ENCODE data around the gene MIPOL1. TPM values are rescaled to one million over a fixed set of nuclear protein-coding genes. Genes with fewer than 3 reads are reported as not detected.
"Not testable (repeated sequence)": the region's sequence is repeated elsewhere in the genome, so short reads cannot be mapped to it uniquely, and the experiment has no call there.

Gene MIPOL1
- total and polyA plus RNA-seq, 4 donors = 0.51 to 6.6 (median 1.9) TPM

DNA sequence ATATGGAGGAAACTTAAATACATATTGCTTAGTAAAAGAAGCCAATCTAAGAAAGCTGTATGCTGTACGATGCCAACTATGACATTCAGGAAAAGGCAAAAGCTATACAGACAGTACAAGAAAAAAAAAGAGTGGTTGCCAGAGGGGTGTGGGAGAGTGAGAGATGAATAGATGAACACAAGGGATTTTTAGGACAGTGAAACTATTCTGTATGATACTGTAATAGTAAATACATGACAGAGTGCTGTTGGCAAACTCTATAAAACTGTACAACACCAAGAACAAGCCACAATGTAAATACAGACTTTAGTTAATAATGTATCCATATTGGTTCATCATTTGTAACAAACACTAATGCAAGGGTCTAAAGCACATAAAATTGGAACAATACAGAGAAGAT is 10.9 kb upstream of the MIPOL1 start:
- no peak for TF ChIP-seq YY1 (IDR thresholded peaks at IDR 0.05)
- DNase-seq (ENCODE audit: low spot score) = no peak
- Histone ChIP-seq H3K9ac (ENCODE audit: low read depth in 1 of 2, low read length in 2 of 2) (no peak overlapping the region), H3K9me3 (ENCODE audit: control insufficient read depth in 4 of 4, low read length in 3 of 4) (no peaks in the 10 kb centered on the region), H3K4me1 (ENCODE audit: control insufficient read depth in 4 of 4, insufficient read depth in 4 of 4, low read length in 3 of 4) (no peaks in the 10 kb centered on the region), H3K27ac (ENCODE audit: low read depth in 1 of 2, low read length in 2 of 2) (no peak overlapping the region), H3K4me3 (ENCODE audit: low read depth in 1 of 3, low read length in 3 of 3) (no peak overlapping the region), H3K36me3 (ENCODE audit: control insufficient read depth in 4 of 4, insufficient read depth in 3 of 4, low read depth in 1 of 4, low read length in 3 of 4) (no peaks in the 10 kb centered on the region), H3K27me3 (ENCODE audit: control insufficient read depth in 4 of 4, insufficient read depth in 4 of 4, low read length in 3 of 4) (no peaks in the 10 kb centered on the region)
- 91% methylated on average over 1 of the region's 1 CpG for WGBS

- H3K36me3 ChIP-seq (ENCODE audit: control insufficient read depth in 4 of 4, insufficient read depth in 3 of 4, low read depth in 1 of 4, low read length in 3 of 4) = no peaks in the 10 kb centered on the region
- 64% methylated on average over 3 of the region's 3 CpGs for WGBS
- H3K9ac ChIP-seq (ENCODE audit: low read depth in 1 of 2, low read length in 2 of 2) = no peak overlapping the region
- DNase-seq (ENCODE audit: low spot score) = no peak
- TF ChIP-seq CTCF (IDR thresholded peaks at IDR 0.05; ENCODE audit: low read depth, low read length, missing input control) (no peak), HNF4A (conservative IDR thresholded peaks at IDR 0.05) (no peak)
- no peak overlapping the region for H3K4me3 ChIP-seq (ENCODE audit: low read depth in 1 of 3, low read length in 3 of 3)
- no peaks in the 10 kb centered on the region for H3K27me3 ChIP-seq (ENCODE audit: control insufficient read depth in 4 of 4, insufficient read depth in 4 of 4, low read length in 3 of 4)
- no peaks in the 10 kb centered on the region for H3K9me3 ChIP-seq (ENCODE audit: control insufficient read depth in 4 of 4, low read length in 3 of 4)
- no peak overlapping the region for H3K27ac ChIP-seq (ENCODE audit: low read depth in 1 of 2, low read length in 2 of 2)
- H3K4me1 ChIP-seq (ENCODE audit: control insufficient read depth in 4 of 4, insufficient read depth in 4 of 4, low read length in 3 of 4) = no peaks in the 10 kb centered on the region
Measured at GRCh38 chr14:37187294-37187693, 10.4 kb upstream of the MIPOL1 start.

- H3K9me3 ChIP-seq (ENCODE audit: control insufficient read depth in 4 of 4, low read length in 3 of 4); H3K4me1 ChIP-seq (ENCODE audit: control insufficient read depth in 4 of 4, insufficient read depth in 4 of 4, low read length in 3 of 4); H3K27ac ChIP-seq (ENCODE audit: low read depth in 1 of 2, low read length in 2 of 2); H3K36me3 ChIP-seq (ENCODE audit: control insufficient read depth in 4 of 4, insufficient read depth in 3 of 4, low read depth in 1 of 4, low read length in 3 of 4); DNase-seq (ENCODE audit: low spot score); H3K4me3 ChIP-seq (ENCODE audit: low read depth in 1 of 3, low read length in 3 of 3); H3K27me3 ChIP-seq (ENCODE audit: control insufficient read depth in 4 of 4, insufficient read depth in 4 of 4, low read length in 3 of 4); H3K9ac ChIP-seq (ENCODE audit: low read depth in 1 of 2, low read length in 2 of 2): not testable (repeated sequence)
- 79% methylated on average over 9 of the region's 9 CpGs for WGBS
Measured at GRCh38 chr14:37187840-37188577, 9.7 kb upstream of the MIPOL1 start.

GRCh38 chr14:37189733-37190132 is 8.0 kb upstream of the MIPOL1 start:
- WGBS = 92% methylated on average over 2 of the region's 2 CpGs
- H3K36me3 ChIP-seq (ENCODE audit: control insufficient read depth in 4 of 4, insufficient read depth in 3 of 4, low read depth in 1 of 4, low read length in 3 of 4) = not testable (repeated sequence)

GRCh38 chr14:37194698-37195097 is 3.0 kb upstream of the MIPOL1 start:
- no peak overlapping the region for H3K27ac ChIP-seq (ENCODE audit: low read depth in 1 of 2, low read length in 2 of 2)

More at GRCh38 chr14:37189733-37190132, 8.0 kb upstream of the MIPOL1 start:
- H3K9ac ChIP-seq (ENCODE audit: low read depth in 1 of 2, low read length in 2 of 2); H3K27ac ChIP-seq (ENCODE audit: low read depth in 1 of 2, low read length in 2 of 2); DNase-seq (ENCODE audit: low spot score); H3K9me3 ChIP-seq (ENCODE audit: control insufficient read depth in 4 of 4, low read length in 3 of 4); H3K4me3 ChIP-seq (ENCODE audit: low read depth in 1 of 3, low read length in 3 of 3); H3K4me1 ChIP-seq (ENCODE audit: control insufficient read depth in 4 of 4, insufficient read depth in 4 of 4, low read length in 3 of 4); H3K27me3 ChIP-seq (ENCODE audit: control insufficient read depth in 4 of 4, insufficient read depth in 4 of 4, low read length in 3 of 4): not testable (repeated sequence)

More at GRCh38 chr14:37194698-37195097, 3.0 kb upstream of the MIPOL1 start:
- DNase-seq (ENCODE audit: low spot score) = no peak
- Histone ChIP-seq H3K36me3 (ENCODE audit: control insufficient read depth in 4 of 4, insufficient read depth in 3 of 4, low read depth in 1 of 4, low read length in 3 of 4) (no peaks in the 10 kb centered on the region), H3K9me3 (ENCODE audit: control insufficient read depth in 4 of 4, low read length in 3 of 4) (no peaks in the 10 kb centered on the region), H3K4me1 (ENCODE audit: control insufficient read depth in 4 of 4, insufficient read depth in 4 of 4, low read length in 3 of 4) (peaks cover 1 to 5% (median 4%) of the 10 kb centered on the region in 4 donors), H3K4me3 (ENCODE audit: low read depth in 1 of 3, low read length in 3 of 3) (no peak overlapping the region), H3K9ac (ENCODE audit: low read depth in 1 of 2, low read length in 2 of 2) (no peak overlapping the region), H3K27me3 (ENCODE audit: control insufficient read depth in 4 of 4, insufficient read depth in 4 of 4, low read length in 3 of 4) (no peaks in the 10 kb centered on the region)
- no peak for TF ChIP-seq MAX (IDR thresholded peaks at IDR 0.05)
- 89% methylated on average over 2 of the region's 2 CpGs for WGBS
